ENCODE data around the gene GGNBP2.

- TF ChIP-seq EZH2phosphoT487 (IDR thresholded peaks at IDR 0.05; ENCODE audit: insufficient read depth, low read depth): no peak
- no peak for TF ChIP-seq EZH2 (IDR thresholded peaks at IDR 0.05; ENCODE audit: insufficient read depth, poor library complexity, severe bottlenecking)
Observed at GRCh38 chr17:36611345-36612072, 66.8 kb downstream of the GGNBP2 start.
